HEK293 (cell line): ENCODE results near the gene BBC3.

ENCODE experiments used
- BCL11B ChIP-seq: fragments of 450-650 bp; formaldehyde crosslinking; IDR thresholded peaks from 2 replicates; pipeline ENCODE4 v1.5.1; 2016; ENCODE audit warnings: low read depth, missing biosample characterization, missing genetic modification characterization
- EGR2 ChIP-seq: fragments of 450-650 bp; formaldehyde crosslinking; IDR thresholded peaks from 2 replicates; pipeline ENCODE4 v1.5.1; 2016; ENCODE audit warnings: low read depth, missing biosample characterization, missing genetic modification characterization
- GFI1B ChIP-seq: fragments of 450-650 bp; formaldehyde crosslinking; IDR thresholded peaks from 2 replicates; pipeline ENCODE4 v1.5.1; 2016; ENCODE audit warnings: missing biosample characterization, missing genetic modification characterization
- GLI4 ChIP-seq: fragments of 450-650 bp; formaldehyde crosslinking; IDR thresholded peaks from 2 replicates; pipeline ENCODE4 v1.5.1; 2016; ENCODE audit warnings: missing biosample characterization, missing genetic modification characterization
- KLF16 ChIP-seq: fragments of 450-650 bp; formaldehyde crosslinking; IDR thresholded peaks from 2 replicates; pipeline ENCODE4 v1.5.1; 2017; ENCODE audit warnings: missing biosample characterization, missing genetic modification characterization
- KLF17 ChIP-seq: fragments of 450-650 bp; formaldehyde crosslinking; IDR thresholded peaks from 2 replicates; pipeline ENCODE4 v1.5.1; 2016; ENCODE audit warnings: missing biosample characterization, missing genetic modification characterization
- KLF7 ChIP-seq: fragments of 450-650 bp; formaldehyde crosslinking; IDR thresholded peaks from 2 replicates; pipeline ENCODE4 v1.5.1; 2016; ENCODE audit warnings: missing biosample characterization, missing genetic modification characterization, borderline replicate concordance
- OSR2 ChIP-seq: fragments of 450-650 bp; formaldehyde crosslinking; IDR thresholded peaks from 2 replicates; pipeline ENCODE4 v1.5.1; 2016; ENCODE audit warnings: missing biosample characterization, missing genetic modification characterization
- PRDM2 ChIP-seq: fragments of 450-650 bp; formaldehyde crosslinking; IDR thresholded peaks from 2 replicates; pipeline ENCODE4 v1.5.1; 2016; ENCODE audit warnings: missing biosample characterization, missing genetic modification characterization, borderline replicate concordance
- YY1 ChIP-seq: fragments of 450-650 bp; formaldehyde crosslinking; IDR thresholded peaks from 2 replicates; pipeline ENCODE4 v1.5.1; 2018; ENCODE audit warnings: missing biosample characterization, missing genetic modification characterization
- ZBTB1 ChIP-seq: fragments of 450-650 bp; formaldehyde crosslinking; IDR thresholded peaks from 2 replicates; pipeline ENCODE4 v1.5.1; 2016; ENCODE audit warnings: missing biosample characterization, missing genetic modification characterization
- ZBTB20 ChIP-seq: fragments of 450-650 bp; formaldehyde crosslinking; IDR thresholded peaks from 2 replicates; pipeline ENCODE4 v1.5.1; 2016; ENCODE audit warnings: missing biosample characterization, missing genetic modification characterization
- ZBTB26 ChIP-seq: fragments of 450-650 bp; formaldehyde crosslinking; optimal IDR thresholded peaks from 2 replicates; pipeline ENCODE3; 2016; ENCODE audit warnings: missing biosample characterization, mild to moderate bottlenecking, missing genetic modification characterization
- ZBTB8A ChIP-seq: fragments of 450-650 bp; formaldehyde crosslinking; IDR thresholded peaks from 2 replicates; pipeline ENCODE4 v1.5.1; 2016; ENCODE audit warnings: missing biosample characterization, missing genetic modification characterization
- ZEB2 ChIP-seq: fragments of 450-650 bp; formaldehyde crosslinking; IDR thresholded peaks from 2 replicates; pipeline ENCODE4 v1.5.1; 2016; ENCODE audit warnings: missing biosample characterization, missing genetic modification characterization
- ZFP69B ChIP-seq: fragments of 450-650 bp; formaldehyde crosslinking; IDR thresholded peaks from 2 replicates; pipeline ENCODE4 v1.5.1; 2016; ENCODE audit warnings: missing biosample characterization, missing genetic modification characterization
- ZNF112 ChIP-seq: fragments of 450-650 bp; formaldehyde crosslinking; IDR thresholded peaks from 2 replicates; pipeline ENCODE4 v1.5.0; 2017; ENCODE audit warnings: missing biosample characterization, missing genetic modification characterization
- ZNF121 ChIP-seq: fragments of 450-650 bp; formaldehyde crosslinking; IDR thresholded peaks from 2 replicates; pipeline ENCODE4 v1.5.1; 2016; ENCODE audit warnings: missing biosample characterization, missing genetic modification characterization
- ZNF140 ChIP-seq: fragments of 450-650 bp; formaldehyde crosslinking; IDR thresholded peaks from 2 replicates; pipeline ENCODE4 v1.5.1; 2016; ENCODE audit warnings: missing biosample characterization, missing genetic modification characterization
- ZNF155 ChIP-seq: fragments of 450-650 bp; formaldehyde crosslinking; IDR thresholded peaks from 2 replicates; pipeline ENCODE4 v1.5.1; 2016; ENCODE audit warnings: missing biosample characterization, missing genetic modification characterization
- ZNF169 ChIP-seq: fragments of 450-650 bp; formaldehyde crosslinking; IDR thresholded peaks from 2 replicates; pipeline ENCODE4 v1.5.1; 2016; ENCODE audit warnings: missing biosample characterization, missing genetic modification characterization
- ZNF174 ChIP-seq: fragments of 450-650 bp; formaldehyde crosslinking; IDR thresholded peaks from 2 replicates; pipeline ENCODE4 v1.5.0; 2017; ENCODE audit warnings: missing biosample characterization, mild to moderate bottlenecking, missing genetic modification characterization
- ZNF202 ChIP-seq: fragments of 450-650 bp; formaldehyde crosslinking; IDR thresholded peaks from 2 replicates; pipeline ENCODE4 v1.5.1; 2016; ENCODE audit warnings: missing biosample characterization, missing genetic modification characterization, borderline replicate concordance
- ZNF211 ChIP-seq: fragments of 450-650 bp; formaldehyde crosslinking; IDR thresholded peaks from 2 replicates; pipeline ENCODE4 v1.5.1; 2016; ENCODE audit warnings: low read depth, missing biosample characterization, missing genetic modification characterization
- ZNF221 ChIP-seq: fragments of 450-650 bp; formaldehyde crosslinking; IDR thresholded peaks from 2 replicates; pipeline ENCODE4 v1.5.1; 2017; ENCODE audit warnings: missing biosample characterization, missing genetic modification characterization, borderline replicate concordance
- ZNF350 ChIP-seq: fragments of 450-650 bp; formaldehyde crosslinking; IDR thresholded peaks from 2 replicates; pipeline ENCODE4 v1.5.0; 2017; ENCODE audit warnings: missing biosample characterization, mild to moderate bottlenecking, missing genetic modification characterization
- ZNF394 ChIP-seq: fragments of 450-650 bp; formaldehyde crosslinking; IDR thresholded peaks from 2 replicates; pipeline ENCODE4 v1.5.1; 2016; ENCODE audit warnings: missing biosample characterization, missing genetic modification characterization, mild to moderate bottlenecking, moderate library complexity, borderline replicate concordance
- ZNF416 ChIP-seq: fragments of 450-650 bp; formaldehyde crosslinking; IDR thresholded peaks from 2 replicates; pipeline ENCODE4 v1.5.1; 2016; ENCODE audit warnings: missing biosample characterization, missing genetic modification characterization
- ZNF501 ChIP-seq: fragments of 450-650 bp; formaldehyde crosslinking; IDR thresholded peaks from 2 replicates; pipeline ENCODE4 v1.5.1; 2016; ENCODE audit warnings: missing biosample characterization, missing genetic modification characterization
- ZNF549 ChIP-seq: fragments of 450-650 bp; IDR thresholded peaks from 2 replicates; pipeline ENCODE4 v1.5.1; 2018; ENCODE audit warnings: missing biosample characterization, missing genetic modification characterization, mild to moderate bottlenecking, inconsistent platforms, moderate library complexity
- ZNF585B ChIP-seq: fragments of 450-650 bp; formaldehyde crosslinking; IDR thresholded peaks from 2 replicates; pipeline ENCODE4 v1.5.1; 2016; ENCODE audit warnings: missing biosample characterization, missing genetic modification characterization
- ZNF596 ChIP-seq: fragments of 450-650 bp; IDR thresholded peaks from 2 replicates; pipeline ENCODE4 v1.5.0; 2018; ENCODE audit warnings: missing biosample characterization, mild to moderate bottlenecking, missing genetic modification characterization, moderate library complexity
- ZNF610 ChIP-seq: fragments of 450-650 bp; formaldehyde crosslinking; IDR thresholded peaks from 2 replicates; pipeline ENCODE4 v1.5.1; 2016; ENCODE audit warnings: missing biosample characterization, missing genetic modification characterization, borderline replicate concordance
- ZNF777 ChIP-seq: fragments of 450-650 bp; formaldehyde crosslinking; IDR thresholded peaks from 2 replicates; pipeline ENCODE4 v1.5.1; 2017; ENCODE audit warnings: missing biosample characterization, missing genetic modification characterization, borderline replicate concordance
- ZNF837 ChIP-seq: fragments of 450-650 bp; formaldehyde crosslinking; IDR thresholded peaks from 2 replicates; pipeline ENCODE4 v1.5.1; 2016; ENCODE audit warnings: missing biosample characterization, missing genetic modification characterization

Gene BBC3

GRCh38 chr19:47253467-47253881 is 22.5 kb upstream of the BBC3 start (continued):
- TF ChIP-seq ZNF155 (tag by site-specific recombination) (no peak), GFI1B (tag by site-specific recombination) (peak; percentile 43; the same call in 1 of the 2 replicates), ZBTB26 (tag by site-specific recombination) (no peak), GLI4 (tag by site-specific recombination) (no peak), YY1 (no peak), OSR2 (tag by site-specific recombination) (peak; percentile 93), ZNF610 (no peak), ZNF837 (no peak), KLF7 (tag by site-specific recombination) (no peak), BCL11B (no peak), ZNF549 (tag by site-specific recombination) (no peak), ZNF596 (tag by site-specific recombination) (no peak), ZNF121 (0 out of 2 replicates have a peak, but pooled peaks have one; percentile 6), ZNF174 (tag by site-specific recombination) (no peak), ZBTB20 (tag by site-specific recombination) (no peak; the same call in 1 of the 2 replicates), ZNF501 (no peak), KLF16 (0 out of 2 replicates have a peak, but pooled peaks have one; percentile 13), EGR2 (tag by site-specific recombination) (no peak), ZNF585B (tag by site-specific recombination) (no peak), ZNF221 (tag by site-specific recombination) (no peak), ZEB2 (tag by site-specific recombination) (peak; percentile 95), ZBTB8A (tag by site-specific recombination) (no peak), ZNF777 (tag by site-specific recombination) (no peak), ZNF211 (tag by site-specific recombination) (no peak), ZNF112 (no peak), KLF17 (tag by site-specific recombination) (peak; percentile 46; the same call in 1 of the 2 replicates), ZFP69B (tag by site-specific recombination) (peak; percentile 60; the same call in 1 of the 2 replicates), ZBTB1 (tag by site-specific recombination) (no peak), ZNF140 (tag by site-specific recombination) (no peak), ZNF202 (tag by site-specific recombination) (no peak), ZNF169 (tag by site-specific recombination) (no peak), ZNF416 (tag by site-specific recombination) (no peak), ZNF394 (no peak; the same call in 1 of the 2 replicates), ZNF350 (no peak), PRDM2 (tag by site-specific recombination) (no peak)
